ENCODE measurements around the gene PRPF19.

Gene PRPF19

DNA sequence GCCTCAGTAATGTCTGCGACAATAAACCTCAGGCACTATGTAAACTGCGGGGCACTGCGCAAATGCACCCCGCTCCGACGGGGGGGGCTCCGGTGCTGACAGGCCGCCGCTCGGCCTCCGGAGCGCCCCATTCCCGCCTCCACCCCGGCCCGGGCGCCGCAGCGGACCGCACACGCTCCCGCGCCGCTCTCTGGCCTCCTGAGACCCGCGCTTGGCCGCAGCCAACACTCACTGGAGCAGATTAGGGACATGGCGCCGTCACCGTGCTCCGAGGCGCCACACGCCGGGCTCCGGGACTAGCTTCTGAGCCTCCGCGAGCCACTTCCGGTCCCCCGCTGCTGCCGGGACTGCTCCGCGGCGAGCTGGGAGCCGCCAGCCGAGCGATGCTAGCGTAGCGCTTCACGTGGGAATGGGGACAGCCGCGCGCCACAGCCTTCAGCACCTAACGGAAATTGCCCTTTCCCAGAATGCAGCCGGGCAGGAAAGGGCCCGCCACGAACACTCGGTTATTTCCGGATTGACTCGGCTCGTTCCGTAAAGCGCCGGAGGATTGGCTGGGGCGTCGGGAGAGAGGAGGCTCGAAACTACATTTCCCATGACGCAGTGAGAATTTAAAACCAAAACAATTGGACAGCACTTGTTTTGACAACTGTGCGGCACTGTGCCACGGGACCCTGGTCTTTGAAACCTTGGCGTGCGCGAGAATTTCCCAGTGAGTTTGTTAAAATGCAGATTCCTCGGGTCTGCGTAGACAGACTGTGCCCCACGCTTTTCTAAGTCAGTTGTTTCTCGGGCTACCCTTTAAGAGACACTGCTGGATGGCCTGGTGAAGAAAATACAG lies at the start of gene PRPF19:
Gene PRPF19 (minus strand): TSS at position 454 of the 841 bp plus-strand sequence. CDS start 203 bp downstream, at position 251.
- peak; percentile 93 for DNase-seq (ENCODE audit: low read depth)

DNA sequence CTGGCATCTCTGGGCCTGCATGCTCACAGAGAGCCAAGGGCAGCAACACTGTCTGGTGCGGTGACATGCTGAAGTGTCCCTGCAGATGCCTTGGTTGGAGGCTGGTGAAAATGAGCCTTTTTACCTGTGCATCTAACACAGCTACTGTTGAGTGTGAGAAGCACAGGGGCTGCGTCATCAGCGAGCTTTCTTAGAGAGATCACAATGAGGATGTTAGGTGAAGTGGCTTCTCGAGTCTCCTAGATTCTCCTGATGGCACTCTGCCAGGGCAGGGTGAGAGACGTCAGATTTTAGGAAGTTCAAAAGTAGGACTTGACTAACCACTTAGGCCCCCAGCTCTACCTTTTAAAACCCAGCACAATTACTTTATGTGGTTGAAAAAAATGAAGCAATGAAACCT lies 49.2 kb upstream of the PRPF19 start:
- no peak for DNase-seq (ENCODE audit: low read depth)

DNA sequence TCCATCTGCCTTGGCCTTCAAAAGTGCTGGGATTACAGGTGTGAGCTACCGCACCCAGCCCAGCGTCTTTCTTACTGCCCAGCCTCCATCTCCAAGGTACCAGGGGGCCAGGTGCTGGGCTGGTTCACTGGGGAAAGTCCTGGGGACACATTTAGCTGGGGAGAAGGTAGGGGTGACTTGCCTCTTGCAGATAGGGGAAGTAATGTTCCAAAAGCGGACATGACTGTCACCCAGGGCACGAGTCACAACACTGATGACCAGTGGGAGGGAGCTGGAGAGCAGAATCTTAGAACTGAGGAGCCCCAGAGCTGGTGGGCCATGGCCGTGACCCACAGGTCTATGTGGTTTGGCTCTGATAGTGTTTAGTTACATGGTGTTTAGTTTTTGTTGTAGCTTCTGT lies 48.0 kb upstream of the PRPF19 start:
- no peak for DNase-seq (ENCODE audit: low read depth)

DNA sequence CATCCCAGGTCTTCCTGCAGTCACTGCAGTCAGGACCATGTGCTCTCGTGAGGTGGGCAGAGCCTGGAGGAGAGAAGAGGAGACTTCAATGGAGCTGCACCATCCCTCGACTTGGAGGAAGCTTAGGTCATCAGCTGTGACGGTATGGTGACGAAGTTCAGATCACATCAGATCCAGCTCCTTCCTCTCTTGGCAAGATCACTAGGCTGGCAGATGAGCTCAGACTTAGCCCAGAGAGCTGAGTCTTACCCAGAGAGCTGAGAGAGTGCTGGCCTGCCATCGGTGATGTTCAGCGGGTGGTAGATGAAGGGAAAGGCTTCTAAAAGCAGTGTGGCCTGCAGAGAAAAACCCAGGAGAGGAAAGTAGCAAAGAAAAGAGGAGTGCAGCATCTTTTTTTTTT lies 47.4 kb upstream of the PRPF19 start:
- DNase-seq (ENCODE audit: low read depth): no peak

DNA sequence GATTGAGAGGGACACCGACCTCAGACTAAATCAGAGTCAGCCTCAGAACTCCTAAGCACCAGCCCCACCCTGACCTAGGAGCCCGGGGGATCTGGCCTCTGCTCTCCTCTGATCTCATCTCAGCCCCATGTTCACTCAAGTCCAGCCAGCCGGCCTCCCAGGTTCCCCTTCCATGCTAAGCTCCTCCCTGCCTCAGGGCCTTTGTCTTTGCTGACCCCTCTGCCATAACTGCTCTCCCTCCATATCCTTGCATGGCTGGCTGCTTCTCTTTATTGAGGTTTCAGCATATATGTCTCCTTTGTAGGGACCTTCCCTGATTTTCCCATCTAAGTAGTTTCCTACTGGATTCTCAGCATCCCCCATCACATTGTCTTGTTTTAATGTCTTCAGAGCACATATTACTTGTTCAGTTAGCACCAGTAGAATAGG lies 46.4 kb upstream of the PRPF19 start:
- DNase-seq (ENCODE audit: low read depth): no peak

DNA sequence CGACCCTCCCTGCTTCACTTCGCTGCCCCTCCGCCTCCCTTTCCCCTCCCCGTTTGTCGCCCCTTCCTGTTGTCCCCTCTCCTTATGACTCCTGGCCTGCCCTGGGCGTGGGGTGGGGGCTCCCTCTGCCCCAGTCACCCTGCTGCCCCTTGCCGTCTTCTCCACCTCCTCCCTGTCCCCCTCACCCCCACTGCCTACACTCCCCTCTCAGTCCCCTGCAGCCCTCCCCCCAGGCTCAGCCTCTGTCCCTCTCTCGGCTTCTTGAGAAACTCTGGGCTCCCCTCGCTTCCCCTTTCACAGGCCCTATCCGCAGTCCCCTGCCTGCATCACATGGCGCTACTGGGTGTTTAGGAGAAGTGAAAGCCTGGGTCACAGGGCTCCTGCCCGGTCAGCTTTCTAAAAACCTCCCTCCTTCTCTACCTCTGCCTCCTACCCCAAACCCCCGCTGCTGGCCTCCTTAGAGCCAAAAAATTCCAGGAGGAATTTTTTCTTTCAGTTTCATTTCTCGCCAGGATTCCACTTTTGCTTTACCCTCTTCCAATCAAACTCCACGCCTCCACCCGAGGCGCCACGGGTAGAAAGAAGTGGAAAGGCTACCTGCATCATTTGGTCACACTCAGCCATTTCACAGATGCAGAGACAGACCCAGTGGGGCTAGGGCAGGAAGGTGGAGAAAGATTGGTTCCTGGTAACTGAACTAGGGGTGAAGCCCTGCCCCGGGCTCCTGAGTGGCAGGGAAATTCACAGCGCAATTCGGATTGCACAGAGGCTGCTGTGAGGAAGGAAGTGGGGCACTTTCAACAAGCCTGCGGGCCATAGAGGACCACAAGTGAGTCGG lies 45.7 kb upstream of the PRPF19 start, which contains the start of gene SLC15A3:
Gene SLC15A3 (minus strand): TSS at position 273 of the 838 bp plus-strand sequence. CDS start 625 bp downstream, outside the sequence.
- DNase-seq (ENCODE audit: low read depth): peak; percentile 31

DNA sequence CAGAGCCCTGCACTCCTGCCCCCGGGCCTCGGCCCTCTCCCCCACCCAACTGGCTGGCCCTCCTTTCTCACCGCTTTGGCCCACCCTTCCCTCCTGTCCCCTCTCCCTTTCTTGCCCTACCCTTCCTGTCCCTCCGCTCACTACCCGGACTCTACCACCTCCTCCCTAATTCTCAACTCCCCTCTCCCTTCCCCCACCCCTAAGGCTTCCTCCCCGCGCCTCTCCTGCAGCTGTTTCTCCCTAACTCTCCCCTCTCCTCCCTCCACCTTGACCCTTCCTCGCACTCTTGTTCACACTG lies 45.2 kb upstream of the PRPF19 start:
- DNase-seq (ENCODE audit: low read depth): no peak

DNA sequence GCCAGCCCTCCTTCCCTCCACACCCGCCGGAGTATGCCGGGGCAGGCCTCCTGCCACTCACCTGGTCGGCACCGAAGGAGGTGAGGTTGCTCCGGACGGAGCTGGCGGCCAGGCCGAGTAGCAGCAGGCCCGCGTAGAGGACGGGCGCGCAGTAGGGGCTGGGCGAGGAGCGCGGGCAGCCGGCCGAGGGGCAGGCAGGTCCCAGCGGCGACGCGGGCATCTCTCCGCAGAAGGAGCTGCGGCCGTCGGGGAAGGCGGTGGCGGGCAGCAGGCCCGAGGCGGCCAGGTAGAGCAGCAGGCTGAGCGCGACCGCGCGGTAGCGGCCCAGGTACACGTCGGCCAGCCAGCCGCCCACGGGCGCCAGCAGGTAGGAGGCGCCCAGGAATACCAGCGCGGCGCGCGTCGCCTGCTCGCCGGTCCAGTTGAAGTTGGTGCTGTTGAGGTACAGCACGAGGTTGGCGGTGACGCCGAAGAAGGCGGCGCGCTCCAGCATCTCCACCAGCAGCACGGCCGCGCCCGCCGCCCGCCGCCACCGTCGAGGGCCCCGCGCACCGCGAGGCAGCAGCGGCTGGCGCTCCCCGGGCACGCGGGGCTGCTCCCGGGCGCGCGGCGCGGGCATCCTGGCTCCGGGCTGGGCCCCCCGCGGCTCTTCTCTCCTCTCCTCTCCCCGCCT lies 44.7 kb upstream of the PRPF19 start:
- no peak for DNase-seq (ENCODE audit: low read depth)

DNA sequence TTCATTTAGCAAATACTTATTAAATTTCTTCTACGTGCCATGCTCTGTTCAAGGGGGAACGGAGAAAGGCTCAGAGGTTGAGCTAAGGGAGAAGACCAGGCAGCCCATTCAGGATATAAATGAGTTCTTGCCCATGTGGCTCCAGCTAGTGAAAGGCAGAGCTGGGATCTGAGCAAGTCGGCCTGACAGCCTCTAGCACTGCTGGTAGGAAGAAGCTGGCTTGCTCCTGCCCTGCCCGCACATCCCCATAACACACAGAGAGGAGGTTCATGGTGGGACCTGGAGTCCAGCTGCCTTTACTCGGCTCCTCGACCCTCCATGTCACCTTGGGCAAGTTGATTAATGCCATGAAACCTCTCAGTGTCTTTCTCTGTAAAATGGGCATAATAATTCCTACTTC lies 43.6 kb upstream of the PRPF19 start:
- no peak for DNase-seq (ENCODE audit: low read depth)

DNA sequence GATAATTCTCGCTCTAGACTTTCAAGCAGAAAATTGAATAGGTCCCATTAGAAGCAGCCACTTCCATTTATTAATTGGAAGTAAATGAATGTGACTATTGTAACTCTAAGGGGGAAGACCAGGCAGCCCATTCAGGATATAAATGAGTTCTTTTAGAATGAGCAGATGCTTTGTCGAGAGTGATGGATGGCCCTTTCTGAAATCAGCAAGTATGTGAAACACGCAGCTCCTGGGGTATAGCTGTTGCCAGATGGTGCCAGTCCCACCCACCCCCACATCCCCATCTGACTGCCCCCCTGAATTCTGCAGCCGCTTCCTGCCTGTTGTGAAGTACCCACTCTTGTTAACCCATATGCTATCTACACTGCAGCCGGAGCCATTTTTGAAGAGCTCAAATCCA lies 41.9 kb upstream of the PRPF19 start:
- no peak for DNase-seq (ENCODE audit: low read depth)

DNA sequence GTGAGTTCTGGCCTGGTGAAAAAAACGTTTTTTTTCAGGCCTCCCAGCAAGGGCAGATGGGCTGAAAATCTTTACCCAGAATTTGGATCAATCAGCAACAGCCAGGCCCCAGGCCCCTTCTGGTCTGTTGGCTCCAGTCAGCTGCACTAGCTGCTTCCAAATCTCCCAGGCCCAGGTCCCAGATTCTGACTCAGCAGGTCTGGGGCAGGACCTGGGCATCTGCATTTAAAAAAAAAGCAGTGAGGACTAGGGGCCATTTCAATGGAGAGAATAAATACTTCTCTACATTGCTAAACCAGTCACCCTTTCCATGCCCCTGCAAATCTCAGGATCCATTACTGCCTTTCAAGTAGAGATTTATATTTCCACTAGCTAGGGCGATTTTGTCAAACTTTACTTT lies 41.3 kb upstream of the PRPF19 start:
- DNase-seq (ENCODE audit: low read depth): no peak

DNA sequence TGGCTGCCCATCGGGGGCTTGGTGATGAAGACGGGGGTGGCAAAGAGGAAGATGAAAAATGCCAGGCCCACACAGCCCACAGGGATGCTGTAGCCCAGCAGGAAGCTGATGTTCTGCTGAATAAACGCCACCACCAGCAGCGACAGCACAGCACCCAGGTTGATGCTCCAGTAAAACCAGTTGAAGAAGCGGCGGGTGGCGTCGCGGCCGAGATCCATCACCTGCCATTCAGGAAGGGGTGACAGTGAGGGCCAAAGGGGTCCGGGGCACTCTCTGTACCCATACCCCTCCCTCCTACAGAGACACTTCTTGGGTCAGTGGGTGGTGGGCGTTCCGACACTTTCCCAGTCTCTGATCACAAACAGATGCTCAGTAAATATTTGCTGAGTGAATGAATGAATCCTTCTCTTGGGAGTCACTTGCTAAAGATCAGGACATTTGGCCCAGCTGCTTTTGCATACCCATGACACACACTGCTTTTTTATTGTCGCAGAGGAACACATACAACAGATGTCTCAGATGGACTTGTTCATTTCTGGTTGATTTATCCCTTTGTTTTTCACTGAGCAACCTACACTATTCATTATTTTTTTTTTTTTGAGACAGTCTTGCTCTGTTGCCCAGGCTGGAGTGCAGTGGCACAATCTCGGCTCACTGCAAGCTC lies 40.3 kb upstream of the PRPF19 start:
- DNase-seq (ENCODE audit: low read depth): no peak

DNA sequence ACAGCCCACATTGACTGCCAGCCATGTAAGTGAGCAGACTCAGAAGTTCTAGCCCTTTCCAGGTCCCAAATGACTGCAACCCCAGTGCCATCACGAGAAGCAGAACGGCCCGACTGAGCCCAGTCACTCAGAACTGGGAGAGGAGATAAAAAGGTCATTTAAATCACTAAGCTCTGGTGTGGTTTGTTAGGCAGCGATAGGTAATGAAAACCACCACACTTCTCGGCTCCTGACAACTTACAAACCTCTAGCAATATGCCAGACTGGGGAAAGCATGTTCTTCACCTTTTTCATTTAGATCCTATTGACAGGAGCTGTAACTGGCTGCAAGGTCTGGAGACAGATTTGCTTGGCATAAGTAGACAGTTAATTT lies 38.9 kb upstream of the PRPF19 start:
- no peak for DNase-seq (ENCODE audit: low read depth)

DNA sequence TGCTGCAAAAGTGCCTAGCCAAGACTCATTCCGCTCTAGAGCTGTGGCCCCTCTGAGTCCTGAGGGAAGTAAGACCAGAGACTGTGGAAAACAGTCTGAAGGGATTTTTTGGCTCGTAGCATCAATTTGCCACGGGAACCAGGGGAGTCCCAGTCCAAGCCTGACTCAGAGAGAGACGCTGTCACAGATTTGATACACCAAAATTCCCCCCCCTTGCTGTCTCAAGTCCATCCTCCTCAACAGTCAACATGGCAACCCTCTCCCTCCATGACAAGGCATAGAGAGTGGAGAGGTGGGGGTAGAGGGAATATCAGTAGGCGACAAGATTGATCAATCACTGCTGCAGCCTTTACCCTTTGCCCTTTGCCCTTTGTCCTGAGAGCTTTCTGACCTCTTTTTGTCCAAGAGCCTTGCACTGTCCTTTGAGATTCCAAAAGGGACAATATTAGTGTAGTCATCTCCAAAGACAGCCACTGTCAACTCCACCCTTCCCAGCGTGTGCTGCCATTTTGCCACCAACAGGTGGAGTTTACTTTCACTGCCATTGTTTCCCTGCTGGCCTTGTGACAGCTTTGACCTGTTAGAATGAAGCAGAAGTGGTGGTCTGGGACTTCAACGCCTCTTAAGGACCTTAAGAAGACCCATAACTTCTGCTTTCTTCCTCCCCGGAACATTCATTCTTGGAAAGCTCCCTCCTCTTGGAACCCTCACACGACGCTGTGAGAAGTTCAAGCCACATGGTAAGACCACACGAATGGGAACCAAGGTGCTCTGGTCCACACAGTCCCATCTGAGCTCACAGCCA lies 38.3 kb upstream of the PRPF19 start:
- no peak for DNase-seq (ENCODE audit: low read depth)

DNA sequence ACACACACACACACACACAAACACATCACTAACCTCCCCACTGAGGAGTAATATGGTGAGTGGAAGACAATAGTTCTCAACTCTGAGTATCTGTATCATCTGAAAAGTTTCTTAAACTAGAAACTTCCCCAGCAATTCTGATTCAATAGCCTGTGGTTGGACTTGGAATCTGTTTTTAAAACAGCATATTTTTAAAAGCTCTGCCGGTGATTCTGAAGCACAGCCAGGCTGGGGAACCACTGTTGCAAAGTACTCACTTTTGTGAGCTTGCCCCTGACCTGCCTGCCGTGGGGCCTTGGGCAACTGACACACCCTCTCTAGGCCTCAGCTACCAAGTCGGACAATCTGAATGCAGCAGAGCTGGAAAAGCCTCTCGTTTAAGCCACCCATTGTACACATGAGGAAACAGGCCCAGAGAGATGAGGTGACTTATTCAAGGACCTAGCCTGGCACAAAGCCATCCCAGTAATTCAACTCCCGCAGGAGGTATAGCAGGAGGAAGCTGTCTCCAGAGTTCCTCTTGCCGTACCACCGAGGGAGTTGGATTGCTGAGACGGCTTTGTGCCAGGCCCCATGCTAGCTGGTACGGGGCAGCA lies 36.7 kb upstream of the PRPF19 start:
- DNase-seq (ENCODE audit: low read depth): no peak

DNA sequence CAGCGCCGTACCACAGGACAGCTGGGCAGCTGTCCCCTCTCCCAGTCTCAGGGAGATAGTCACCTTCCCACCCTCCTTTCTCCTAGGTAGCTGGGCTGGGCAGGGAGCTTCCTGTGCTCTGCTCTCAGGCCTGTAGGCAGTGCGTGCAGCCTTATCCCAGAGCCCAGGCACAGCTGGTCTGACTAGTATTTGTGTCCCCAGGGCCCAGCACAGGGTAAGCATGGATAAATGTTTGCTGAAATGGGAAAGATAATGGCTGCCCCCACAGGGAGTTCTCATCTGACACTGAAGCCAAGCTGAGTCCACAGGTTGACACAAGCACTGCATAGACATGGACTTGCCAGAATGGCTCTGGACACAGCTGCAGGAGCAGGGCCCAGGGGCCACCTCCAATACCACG lies 35.8 kb upstream of the PRPF19 start:
- DNase-seq (ENCODE audit: low read depth): no peak

DNA sequence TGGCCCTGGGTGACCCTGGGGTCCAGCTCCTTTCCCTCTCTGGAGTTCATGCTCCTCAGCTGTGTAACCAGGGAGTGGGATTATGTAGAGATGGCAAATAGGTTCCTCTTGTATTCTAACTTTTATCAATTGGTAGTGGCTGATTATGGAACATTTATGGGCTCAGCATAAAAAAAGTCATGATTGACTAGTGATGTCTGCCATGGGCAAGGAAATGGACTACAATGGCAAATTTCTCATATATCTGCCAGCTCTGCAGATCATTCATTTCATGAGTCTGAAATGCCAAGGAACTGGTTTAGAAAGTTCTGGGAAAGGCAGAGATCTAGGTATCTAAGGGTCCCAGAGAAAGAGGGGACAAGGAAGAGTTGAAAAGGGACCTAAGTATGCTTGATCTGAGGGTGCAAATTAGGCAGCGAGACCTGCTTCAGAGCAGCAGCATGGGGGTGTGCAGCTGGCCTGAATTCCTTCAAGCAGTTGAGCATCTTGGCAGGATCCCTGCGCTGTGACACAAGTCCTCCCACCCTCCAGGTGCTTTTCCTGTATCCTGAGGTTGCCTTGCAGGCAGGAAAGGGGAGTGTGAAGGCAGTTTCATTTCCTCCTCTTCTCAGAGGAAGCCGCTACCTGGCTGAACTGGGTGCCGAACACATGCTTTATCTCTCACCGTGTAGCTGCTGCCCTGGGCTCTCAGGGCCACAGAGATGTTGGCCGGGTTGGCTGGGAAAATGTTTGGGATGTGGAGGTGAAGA lies 35.2 kb upstream of the PRPF19 start:
- DNase-seq (ENCODE audit: low read depth): no peak

DNA sequence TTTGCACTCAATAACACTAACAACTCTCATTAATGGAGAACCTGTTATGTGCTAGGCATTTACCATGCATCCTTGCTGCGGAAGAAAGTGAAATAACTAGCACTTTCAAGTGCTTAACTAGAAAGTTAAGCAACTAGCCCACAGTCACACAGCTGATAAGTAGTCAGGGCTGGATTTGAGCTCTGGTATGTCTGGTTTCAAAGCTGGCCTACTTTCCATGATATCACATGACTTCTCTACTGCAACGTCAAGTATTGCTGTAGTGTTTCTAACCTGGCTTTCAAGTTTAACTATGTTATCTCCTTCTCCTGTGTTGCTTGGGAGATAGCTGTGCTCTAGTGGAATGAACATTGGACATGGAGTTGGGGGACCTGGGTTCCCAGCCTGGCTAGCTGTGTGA lies 33.5 kb upstream of the PRPF19 start:
- DNase-seq (ENCODE audit: low read depth): no peak

DNA sequence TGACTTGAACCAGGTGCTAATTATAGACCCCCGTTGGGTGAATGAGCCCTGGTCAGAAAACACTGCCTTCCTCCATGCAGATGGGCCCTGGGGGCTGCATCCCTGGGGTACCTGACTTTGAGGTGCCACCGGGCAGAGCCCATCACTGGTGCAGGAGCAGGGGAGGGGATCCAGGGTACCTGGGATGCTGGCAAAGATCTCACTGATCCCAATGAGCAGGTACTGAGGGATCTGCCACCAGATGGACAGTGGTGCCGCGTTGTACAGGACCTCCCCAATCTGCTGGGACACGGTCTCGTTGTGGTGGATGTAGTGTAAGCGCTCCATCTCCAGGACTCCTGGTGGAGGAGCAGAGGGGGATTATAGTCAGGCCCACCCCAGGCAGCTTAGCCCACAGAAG lies 32.9 kb upstream of the PRPF19 start:
- DNase-seq (ENCODE audit: low read depth): no peak

DNA sequence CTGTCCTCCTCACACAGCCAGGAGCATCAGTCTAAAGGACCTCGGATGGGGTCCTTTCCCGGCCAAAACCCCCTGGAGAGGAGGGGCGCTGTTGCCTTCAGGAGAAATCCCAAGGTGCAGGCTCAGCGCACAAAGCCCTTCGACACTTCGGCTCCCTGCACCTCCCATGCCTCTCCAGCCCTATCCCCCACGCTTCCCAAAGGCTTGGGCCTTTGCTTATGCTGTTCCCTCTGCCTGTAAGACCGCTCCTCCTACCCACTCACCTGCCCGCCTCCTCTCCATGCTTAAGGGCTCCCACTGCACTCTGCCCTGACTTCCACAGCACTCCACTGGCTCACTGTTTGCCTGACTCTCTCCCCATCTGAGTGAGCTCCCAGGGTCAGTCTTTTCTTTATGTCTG lies 32.1 kb upstream of the PRPF19 start:
- DNase-seq (ENCODE audit: low read depth): no peak
